DOHH2 (cell line): ENCODE measurements around the gene TRAK1.

Source experiments
- EZH2phosphoT487 ChIP-seq: fragments of 200-600 bp; sonication (generic); IDR thresholded peaks from 2 replicates; pipeline ENCODE4 v1.6.1; 2017; ENCODE audit warnings: borderline replicate concordance, mild to moderate bottlenecking, antibody characterized with exemption, low read length, moderate library complexity, mixed read lengths
- TF ChIP-seq, protein P1 (sequence below): fragments of 200-600 bp; sonication (generic); IDR thresholded peaks from one replicate; pipeline ENCODE4 v1.5.1; 2014; ENCODE audit warnings: antibody characterized with exemption, mild to moderate bottlenecking, low read depth, low read length; ENCODE audit not compliant: poor library complexity, severe bottlenecking

DNA sequence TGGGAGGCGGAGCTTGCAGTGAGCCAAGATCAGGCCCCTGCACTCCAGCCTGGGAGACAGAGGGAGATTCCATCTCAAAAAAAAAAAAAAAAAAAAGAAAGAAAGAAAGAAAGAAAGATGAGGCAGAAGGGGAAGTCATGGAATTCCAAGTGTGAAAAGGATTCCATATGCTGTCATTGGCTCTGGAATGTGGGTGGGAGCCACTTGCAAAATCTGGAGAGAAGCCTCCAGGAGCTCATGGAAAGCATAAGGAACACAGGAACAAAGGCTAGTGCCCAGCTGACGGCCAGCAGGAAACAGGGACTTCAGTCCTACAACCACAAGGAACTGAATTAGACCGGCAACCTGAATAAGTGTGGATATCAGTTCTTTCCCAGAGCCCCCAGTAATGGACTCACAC, 12.5 kb upstream of the TRAK1 start:
- TF ChIP-seq, protein P1, sequence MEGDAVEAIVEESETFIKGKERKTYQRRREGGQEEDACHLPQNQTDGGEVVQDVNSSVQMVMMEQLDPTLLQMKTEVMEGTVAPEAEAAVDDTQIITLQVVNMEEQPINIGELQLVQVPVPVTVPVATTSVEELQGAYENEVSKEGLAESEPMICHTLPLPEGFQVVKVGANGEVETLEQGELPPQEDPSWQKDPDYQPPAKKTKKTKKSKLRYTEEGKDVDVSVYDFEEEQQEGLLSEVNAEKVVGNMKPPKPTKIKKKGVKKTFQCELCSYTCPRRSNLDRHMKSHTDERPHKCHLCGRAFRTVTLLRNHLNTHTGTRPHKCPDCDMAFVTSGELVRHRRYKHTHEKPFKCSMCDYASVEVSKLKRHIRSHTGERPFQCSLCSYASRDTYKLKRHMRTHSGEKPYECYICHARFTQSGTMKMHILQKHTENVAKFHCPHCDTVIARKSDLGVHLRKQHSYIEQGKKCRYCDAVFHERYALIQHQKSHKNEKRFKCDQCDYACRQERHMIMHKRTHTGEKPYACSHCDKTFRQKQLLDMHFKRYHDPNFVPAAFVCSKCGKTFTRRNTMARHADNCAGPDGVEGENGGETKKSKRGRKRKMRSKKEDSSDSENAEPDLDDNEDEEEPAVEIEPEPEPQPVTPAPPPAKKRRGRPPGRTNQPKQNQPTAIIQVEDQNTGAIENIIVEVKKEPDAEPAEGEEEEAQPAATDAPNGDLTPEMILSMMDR, result no peak
- TF ChIP-seq EZH2phosphoT487, result no peak
